OCI-M2 (cell line): Measurements from ENCODE around the gene TRAPPC6A.
"Not testable (repeated sequence)": the region's sequence is repeated elsewhere in the genome, so short reads cannot be mapped to it uniquely, and the experiment has no call there.

Experiments used
- DNase-seq: peaks from one replicate; lab custom pipeline; 2025; ENCODE audit not compliant: unreplicated experiment; lab: John Stamatoyannopoulos, UW

The TRAPPC6A gene

DNA sequence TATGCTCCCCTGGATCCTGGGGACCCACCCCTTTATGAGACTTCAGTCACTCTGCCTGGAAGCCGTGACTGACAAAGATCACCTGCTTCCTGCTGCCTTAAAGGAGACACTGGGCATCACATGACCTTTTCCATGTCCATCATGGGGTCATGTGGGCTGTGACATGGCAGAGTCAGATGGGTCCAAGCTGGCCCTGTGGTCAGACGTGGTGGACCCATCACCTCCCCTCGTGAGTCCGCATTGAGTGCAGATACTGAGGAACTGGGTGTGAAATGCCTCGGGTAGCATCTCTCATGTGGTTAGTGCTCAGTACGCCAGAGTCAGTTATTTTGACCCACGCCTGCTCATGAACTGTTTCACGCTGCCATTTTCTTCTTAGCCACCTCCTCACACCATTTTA, 44.4 kb downstream of the TRAPPC6A start:
- no peak for DNase-seq

- no peak for DNase-seq
These were observed 47.0 kb downstream of the TRAPPC6A start for GRCh38 chr19:45130888-45131615.

DNA sequence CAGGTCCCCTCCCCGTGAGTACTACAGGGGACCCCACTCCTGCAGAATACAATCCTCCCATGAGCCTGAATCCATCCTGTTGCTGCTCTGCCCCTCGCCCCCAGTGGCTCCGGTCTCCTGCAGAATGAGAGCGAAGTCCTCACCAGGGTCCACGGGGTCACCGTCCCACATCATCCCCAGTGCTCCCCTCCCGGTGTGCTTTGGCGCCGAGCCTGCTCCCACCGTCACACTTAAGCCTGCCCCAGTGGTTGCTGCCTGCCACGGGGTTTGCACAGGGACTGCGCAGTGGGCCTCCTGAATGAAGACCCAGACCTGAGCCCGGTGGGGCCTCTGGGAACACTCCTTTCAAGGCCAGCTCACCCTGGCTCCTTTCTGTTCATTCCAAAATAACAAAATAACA, 47.8 kb downstream of the TRAPPC6A start:
- no peak for DNase-seq

DNA sequence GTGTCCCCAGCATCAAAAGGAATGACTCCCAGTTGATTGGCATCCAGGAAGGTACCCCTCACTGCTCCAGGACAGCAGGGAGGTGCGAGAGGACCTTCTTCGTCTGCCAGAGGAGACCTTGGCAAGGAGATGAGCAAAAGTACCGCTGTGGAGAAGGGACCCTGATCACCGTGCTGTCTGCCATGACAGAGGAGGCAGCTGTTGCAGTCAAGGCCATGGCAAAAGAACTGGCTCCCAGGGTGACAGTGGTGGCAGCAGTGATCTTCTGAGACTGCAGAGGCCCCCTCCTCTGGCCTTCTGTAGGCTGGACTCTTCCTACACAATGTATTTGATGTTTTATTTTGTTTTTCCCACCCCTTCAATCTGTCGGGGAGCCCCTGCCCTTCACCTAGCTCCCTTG, 49.2 kb downstream of the TRAPPC6A start:
- no peak for DNase-seq

- no peak for DNase-seq
These were observed 49.9 kb downstream of the TRAPPC6A start for GRCh38 chr19:45128146-45128545.

DNA sequence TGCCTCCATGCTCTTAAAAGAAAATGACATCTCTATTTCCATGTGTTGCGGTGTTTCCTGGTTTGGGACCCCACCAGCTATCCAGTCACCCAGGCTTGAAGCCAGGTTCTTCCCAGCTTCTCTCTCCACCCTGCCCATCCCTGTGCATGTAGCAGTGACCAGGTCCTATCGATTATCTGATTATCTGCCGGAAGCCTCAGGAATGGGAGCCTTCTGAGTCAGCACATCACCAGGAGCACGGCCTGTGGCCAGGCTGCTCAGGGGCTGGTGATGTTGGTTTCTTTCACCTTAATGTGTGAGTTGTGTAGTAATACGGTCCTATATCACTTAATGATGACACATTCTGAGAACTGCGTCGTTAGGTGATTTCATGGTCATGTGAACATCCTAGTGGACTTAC, 51.4 kb downstream of the TRAPPC6A start:
- DNase-seq: no peak

- DNase-seq: no peak
These were observed 52.0 kb downstream of the TRAPPC6A start for GRCh38 chr19:45125975-45126493.

GRCh38 chr19:45125360-45125759, 52.7 kb downstream of the TRAPPC6A start:
- no peak for DNase-seq

DNA sequence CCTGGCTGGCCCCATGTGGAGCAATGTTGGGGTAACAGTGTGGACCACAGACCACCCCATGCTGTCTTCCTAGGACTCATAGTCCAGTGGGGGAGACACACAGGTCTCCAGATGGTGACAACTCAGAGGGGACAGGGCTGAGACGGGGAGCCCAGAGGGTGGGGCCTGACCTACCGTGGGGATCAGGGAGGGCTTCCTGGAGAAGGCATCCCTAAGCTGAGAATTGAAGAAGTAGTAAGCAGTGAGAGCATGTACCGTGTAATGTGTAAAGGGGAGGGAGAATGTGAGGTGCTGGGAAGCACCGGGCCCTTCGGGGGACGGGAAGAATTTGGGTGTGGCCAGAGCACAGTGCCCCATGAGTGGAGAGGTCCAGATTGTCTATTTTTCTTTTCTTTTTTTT, 54.0 kb downstream of the TRAPPC6A start:
- no peak for DNase-seq

DNA sequence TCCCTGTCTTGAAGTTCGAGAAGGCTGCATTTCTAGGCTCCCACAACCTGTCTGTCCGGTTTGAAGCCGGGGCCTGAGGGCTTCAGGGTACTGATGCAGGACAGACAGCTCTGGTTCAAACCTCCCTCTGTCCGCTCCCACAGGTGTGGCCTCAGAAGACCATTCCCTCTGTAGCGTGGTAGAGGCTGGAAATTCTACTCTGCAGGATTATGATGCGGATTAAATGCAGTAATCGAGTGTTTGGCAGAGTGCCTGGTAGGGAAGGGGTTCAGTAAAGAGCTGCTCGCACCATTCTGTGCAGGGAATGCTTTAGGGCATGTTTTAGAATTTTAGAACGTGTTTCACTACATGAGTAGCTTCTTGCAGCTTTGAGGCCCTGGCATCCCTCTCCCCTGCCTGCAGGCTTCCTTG, 54.6 kb downstream of the TRAPPC6A start:
- no peak for DNase-seq

DNA sequence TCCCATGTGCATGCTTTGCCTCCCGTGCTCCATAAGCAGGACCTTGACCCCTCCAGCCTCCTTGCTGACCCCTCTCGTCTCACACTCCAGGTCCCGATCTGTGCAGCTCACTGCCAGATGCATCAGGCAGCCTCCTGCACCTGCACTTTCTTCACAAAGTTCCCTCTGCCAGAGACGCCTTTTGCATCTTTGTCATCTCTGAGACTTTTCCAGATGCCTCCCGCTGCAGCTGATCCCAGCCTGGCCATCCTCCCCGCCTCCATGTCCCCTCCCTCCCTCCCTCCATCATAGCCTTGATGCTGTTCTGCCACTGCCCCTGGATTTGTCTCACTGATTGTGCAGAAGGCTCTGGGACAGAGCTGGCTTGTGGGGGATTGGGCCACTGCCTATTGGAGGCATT, 55.2 kb downstream of the TRAPPC6A start:
- no peak for DNase-seq

- DNase-seq: no peak
These were observed 56.2 kb downstream of the TRAPPC6A start for GRCh38 chr19:45121827-45122345.

DNA sequence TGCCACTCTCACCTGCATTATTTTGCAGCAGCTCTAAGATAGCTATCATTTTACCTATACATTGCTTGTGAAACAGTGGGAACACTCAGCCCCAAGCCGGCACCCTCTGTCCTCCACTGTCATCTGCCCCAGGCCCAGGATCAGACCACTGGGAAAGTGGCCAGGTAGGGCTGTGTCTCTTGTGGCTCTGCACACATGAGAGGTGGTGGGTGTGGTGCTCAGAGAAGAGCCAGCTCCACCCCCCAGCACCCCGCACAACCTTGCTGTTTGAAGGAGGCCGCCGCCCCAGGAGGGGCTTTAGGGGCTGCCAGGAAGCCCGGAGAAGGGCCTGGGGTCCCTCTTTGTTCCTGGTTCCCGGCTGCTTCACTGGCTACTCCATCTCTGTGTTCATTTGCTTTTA, 58.5 kb downstream of the TRAPPC6A start:
- DNase-seq: no peak

DNA sequence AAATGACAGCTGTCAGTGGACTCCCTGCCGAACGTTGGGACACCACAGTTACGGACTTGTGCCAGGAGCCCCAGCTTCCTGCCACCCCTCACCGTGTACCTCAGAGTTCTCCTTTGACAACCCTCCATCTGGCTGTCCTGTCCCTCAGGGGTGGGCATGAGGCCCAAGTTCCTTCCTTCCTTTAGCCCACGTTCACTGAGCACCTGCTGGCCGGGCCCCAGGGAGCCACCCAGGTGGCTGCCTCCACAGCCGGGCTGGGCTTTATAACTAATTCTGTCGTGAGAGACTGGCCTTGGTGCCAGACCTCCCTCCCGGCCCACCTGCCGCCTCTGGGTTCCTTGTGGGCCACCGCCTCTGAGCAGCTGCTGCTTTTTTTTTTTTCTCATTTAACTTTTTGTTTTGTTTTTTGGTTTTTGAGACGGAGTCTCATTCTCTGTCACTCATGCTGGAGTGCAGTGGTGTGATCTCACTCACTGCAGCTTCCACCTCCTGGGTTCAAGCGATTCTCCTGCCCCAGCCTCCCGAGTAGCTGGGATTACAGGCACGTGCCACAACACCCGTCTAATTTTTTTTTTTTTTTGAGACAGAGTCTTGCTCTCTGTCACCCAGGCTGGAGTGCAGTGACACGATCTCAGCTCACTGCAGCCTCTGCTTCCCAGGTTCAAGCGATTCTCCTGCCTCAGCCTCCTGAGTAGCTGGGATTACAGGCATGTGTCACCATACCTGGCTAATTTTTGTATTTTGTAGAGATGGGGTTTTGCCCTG, 59.3 kb downstream of the TRAPPC6A start:
- DNase-seq: not testable (repeated sequence)

DNA sequence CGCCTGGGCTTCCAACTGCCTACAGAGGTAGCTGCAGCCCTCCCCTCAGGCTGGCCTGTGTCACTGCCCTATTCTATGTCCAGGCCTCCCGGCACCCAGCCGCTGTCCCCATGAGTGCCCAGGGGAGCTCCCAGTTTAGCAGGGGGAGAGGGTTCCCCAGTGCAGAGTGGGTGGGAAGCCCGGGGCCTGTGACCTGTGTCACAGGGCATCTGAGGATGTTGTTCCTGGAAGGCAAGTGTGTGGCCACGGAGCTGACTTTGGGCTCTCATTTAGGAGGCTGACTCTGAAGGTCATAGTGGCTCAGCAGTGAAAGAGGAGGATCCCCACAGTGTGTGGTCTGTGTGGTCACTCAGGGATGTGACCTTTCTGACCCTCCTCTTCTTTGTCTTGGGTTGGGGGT, 59.9 kb downstream of the TRAPPC6A start:
- DNase-seq: no peak

GRCh38 chr19:45117671-45118070, 60.4 kb downstream of the TRAPPC6A start:
- DNase-seq: no peak

DNA sequence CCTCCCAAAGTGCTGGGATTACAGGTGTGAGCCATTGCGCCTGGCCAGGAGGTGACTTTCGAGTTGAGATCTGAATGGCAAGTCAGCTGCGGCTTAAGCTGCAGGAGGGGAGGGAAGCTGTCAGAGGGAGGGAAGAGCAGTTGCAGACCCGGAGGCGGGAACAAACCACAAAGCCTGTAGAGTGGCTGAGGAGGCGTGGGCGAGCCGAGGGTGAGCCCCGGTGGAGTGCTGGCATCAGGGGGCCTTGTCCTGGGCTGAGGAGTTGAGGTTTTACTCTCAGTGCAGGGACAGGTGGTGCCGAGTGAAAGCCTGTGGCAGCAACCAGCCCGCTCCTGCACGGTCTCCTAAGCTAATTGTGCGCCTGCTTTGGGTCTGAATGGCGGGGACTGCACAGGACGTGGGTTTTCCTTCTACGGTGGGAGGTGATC, 60.9 kb downstream of the TRAPPC6A start:
- no peak for DNase-seq

- DNase-seq: no peak
These were observed 62.0 kb downstream of the TRAPPC6A start for GRCh38 chr19:45115809-45116615.

- DNase-seq: no peak
These were observed 63.9 kb downstream of the TRAPPC6A start for GRCh38 chr19:45114116-45114515.

DNA sequence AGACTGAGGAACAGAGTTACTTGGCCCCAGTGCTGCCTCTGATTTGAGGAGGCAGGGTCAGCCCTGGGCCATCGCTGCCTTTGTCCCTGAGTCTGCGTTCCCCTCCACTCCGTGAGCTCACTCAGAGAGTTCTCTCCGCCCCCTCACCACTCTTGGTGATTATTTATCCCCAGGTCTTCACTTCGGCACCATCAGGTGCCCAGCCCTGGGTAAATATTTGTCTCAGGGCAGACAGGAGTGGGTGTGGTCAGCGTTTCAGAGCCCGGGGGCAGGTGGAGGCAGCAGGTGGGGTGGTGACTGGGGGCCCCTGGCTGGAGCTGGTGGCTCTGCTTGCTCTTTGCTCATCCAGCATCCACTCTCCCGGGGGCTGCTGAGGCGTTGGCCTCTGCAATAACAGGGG, 64.4 kb downstream of the TRAPPC6A start:
- DNase-seq: no peak
